GM23338 (cell line): Measurements from ENCODE around the gene METTL3. TPM values are rescaled to one million over a fixed set of nuclear protein-coding genes. Genes with fewer than 3 reads are reported as not detected.
A peak's percentile ranks its signal among the peaks of the same experiment; 100 is the strongest.

Source experiments
- ATAC-seq: fragments of 200-7000 bp; cut with Tn5 transposase; 3 replicates; pipeline ENCODE4 v1.9.1; 2020
- DNase-seq: peaks from one replicate; pipeline ENCODE4 v3.0.0-alpha.2; 2015; ENCODE audit warnings: low spot score
- H2AFZ ChIP-seq: fragments of 200-600 bp; sonication (generic); 2 replicates; pipeline ENCODE4 v1.8.0; 2016; ENCODE audit warnings: antibody characterized with exemption, mild to moderate bottlenecking, moderate library complexity
- H3F3A ChIP-seq: fragments of 200-600 bp; sonication (generic); replicated peaks from 2 replicates; pipeline ENCODE4 v1.8.0; 2017; ENCODE audit warnings: antibody characterized with exemption, mixed run types, low read depth
- H3K27ac ChIP-seq: fragments of 200-600 bp; sonication (generic); 2 replicates; pipeline ENCODE4 v1.6.1; 2016; ENCODE audit warnings: low read depth
- H3K27me3 ChIP-seq: fragments of 200-600 bp; sonication (generic); 2 replicates; pipeline ENCODE4 v1.8.0; 2016; ENCODE audit warnings: mild to moderate bottlenecking, mixed run types, moderate library complexity; ENCODE audit not compliant: insufficient read depth
- H3K36me3 ChIP-seq: fragments of 200-600 bp; sonication (generic); 2 replicates; pipeline ENCODE4 v1.8.0; 2016; ENCODE audit warnings: mild to moderate bottlenecking; ENCODE audit not compliant: insufficient read depth
- H3K4me1 ChIP-seq: fragments of 200-600 bp; sonication (generic); 2 replicates; pipeline ENCODE4 v1.8.0; 2016; ENCODE audit warnings: mild to moderate bottlenecking, moderate library complexity; ENCODE audit not compliant: insufficient read depth
- H3K4me2 ChIP-seq: fragments of 200-600 bp; sonication (generic); 2 replicates; pipeline ENCODE4 v1.7.1; 2017; ENCODE audit warnings: mixed run types
- H3K4me3 ChIP-seq: fragments of 200-600 bp; sonication (generic); 2 replicates; pipeline ENCODE4 v1.6.1; 2016; ENCODE audit warnings: mixed run types
- H3K79me2 ChIP-seq: fragments of 200-600 bp; sonication (generic); replicated peaks from 2 replicates; pipeline ENCODE4 v1.8.0; 2017; ENCODE audit warnings: mild to moderate bottlenecking; ENCODE audit not compliant: insufficient read depth
- H3K9me2 ChIP-seq: fragments of 200-600 bp; sonication (generic); 2 replicates; pipeline ENCODE4 v1.8.0; 2017; ENCODE audit not compliant: insufficient read depth
- H4K20me1 ChIP-seq: fragments of 200-600 bp; sonication (generic); replicated peaks from 2 replicates; pipeline ENCODE4 v1.8.0; 2017; ENCODE audit warnings: mild to moderate bottlenecking; ENCODE audit not compliant: insufficient read depth
- H3K27ac Mint-ChIP-seq: 2 replicates; pipeline ENCODE4 v1.8.0; 2020; ENCODE audit warnings: inconsistent platforms, mild to moderate bottlenecking, moderate library complexity, mixed read lengths
- H3K27me3 Mint-ChIP-seq: 3 replicates; pipeline ENCODE4 v1.8.0; 2022; ENCODE audit warnings: low read depth, mild to moderate bottlenecking, moderate library complexity, mixed read lengths, inconsistent platforms; ENCODE audit not compliant: insufficient read depth, poor library complexity
- H3K36me3 Mint-ChIP-seq: 3 replicates; pipeline ENCODE4 v1.8.0; 2021; ENCODE audit warnings: low read depth, mild to moderate bottlenecking, inconsistent platforms, moderate library complexity, mixed read lengths
- H3K4me1 Mint-ChIP-seq: 3 replicates; pipeline ENCODE4 v1.8.0; 2020; ENCODE audit warnings: mild to moderate bottlenecking, inconsistent platforms, mixed read lengths
- H3K4me3 Mint-ChIP-seq: 3 replicates; pipeline ENCODE4 v1.8.0; 2021; ENCODE audit warnings: moderate library complexity, mild to moderate bottlenecking, inconsistent platforms, mixed read lengths
- H3K9me3 Mint-ChIP-seq: 3 replicates; pipeline ENCODE4 v1.8.0; 2020; ENCODE audit warnings: moderate library complexity, mild to moderate bottlenecking, inconsistent platforms, mixed read lengths
- CTCF ChIP-seq, 2 experiments: fragments of 200-600 bp in 1 of 2; sonication (generic) in 1 of 2; conservative IDR thresholded peaks; 2 replicates each; pipeline versions ENCODE4 v1.5.1 to v1.6.1; 2016 to 2017; ENCODE audit warnings: antibody characterized with exemption in 2 of 2, low read depth in 2 of 2, mild to moderate bottlenecking in 2 of 2, moderate library complexity in 1 of 2
- ETS1 ChIP-seq: IDR thresholded peaks from 2 replicates; pipeline ENCODE4 v1.6.1; 2016; ENCODE audit warnings: antibody characterized with exemption
- EZH2 ChIP-seq: fragments of 200-600 bp; sonication (generic); IDR thresholded peaks from one replicate; pipeline ENCODE4 v1.8.0; 2017; ENCODE audit warnings: antibody characterized with exemption, mild to moderate bottlenecking, low read depth; ENCODE audit not compliant: unreplicated experiment
- NANOG ChIP-seq: IDR thresholded peaks from 2 replicates; pipeline ENCODE4 v1.6.1; 2016; ENCODE audit warnings: antibody characterized with exemption, borderline replicate concordance
- REST ChIP-seq: IDR thresholded peaks from one replicate; pipeline ENCODE4 v1.6.1; 2018; ENCODE audit warnings: antibody characterized with exemption; ENCODE audit not compliant: unreplicated experiment
- ZNF114 ChIP-seq: fragments of 250-450 bp; sonication (Bioruptor Pico); IDR thresholded peaks from 2 replicates; pipeline ENCODE4 v1.5.0; 2020; ENCODE audit warnings: mild to moderate bottlenecking, moderate library complexity
- polyA plus RNA-seq: library from polyadenylated mRNA; unstranded; fragments of >200 nt; fragmentation: Nextera tagmentation; extraction: Ambion mirVana; gene quantifications from 2 replicates; pipeline ENCODE4 v1.2.1, GENCODE V29; 2016
- total RNA-seq: library from RNA; depleted of rRNA; stranded (reverse); fragments of >200 nt; shearing (Covaris generic); gene quantifications from 2 replicates; pipeline ENCODE4 v1.2.3, GENCODE V29; 2014

METTL3 gene
- total and polyA plus RNA-seq, 2 experiments from 2014 or later, result 100 to 140 TPM

- H3K9me3 Mint-ChIP-seq, result no peaks in the 10 kb centered on the region; the same call in 1 of the 3 replicates
- Histone ChIP-seq H3K9me2 (no peaks in the 10 kb centered on the region), H3K27ac (peak overlapping the region; percentile 84), H3K36me3 (peaks cover 30% of the 10 kb centered on the region), H3K4me2 (peak overlapping the region; percentile 85), H3K27me3 (no peaks in the 10 kb centered on the region), H3K4me3 (peak overlapping the region; percentile 74), H3K79me2 (peaks cover 68% of the 10 kb centered on the region), H3K4me1 (peaks cover 78% of the 10 kb centered on the region), H4K20me1 (peaks cover 20% of the 10 kb centered on the region), H2AFZ (no peak overlapping the region), H3F3A (peaks cover 36% of the 10 kb centered on the region)
- ATAC-seq (no peak), DNase-seq (no peak)
- peaks cover 84% of the 10 kb centered on the region for H3K4me1 Mint-ChIP-seq
- H3K27ac Mint-ChIP-seq, result peak overlapping the region; percentile 95
- peaks cover 77% of the 10 kb centered on the region for H3K36me3 Mint-ChIP-seq
- H3K27me3 Mint-ChIP-seq, result peaks cover 38% of the 10 kb centered on the region
- TF ChIP-seq ETS1, result no peak
- TF ChIP-seq NANOG, result no peak
- TF ChIP-seq ZNF114 (CRISPR knock-in tag), result no peak
- H3K4me3 Mint-ChIP-seq, result peak overlapping the region; percentile 83
Observed at GRCh38 chr14:21524575-21525490, 13.7 kb upstream of the METTL3 start.

- no peaks in the 10 kb centered on the region for H3K9me2 ChIP-seq
- H3K27me3 ChIP-seq, result no peaks in the 10 kb centered on the region
- Mint-ChIP-seq H3K4me3 (peak overlapping the region; percentile 83), H3K27ac (peak overlapping the region; percentile 22), H3K4me1 (peaks cover 75% of the 10 kb centered on the region), H3K36me3 (peaks cover 65% of the 10 kb centered on the region), H3K27me3 (peaks cover 39% of the 10 kb centered on the region), H3K9me3 (no peaks in the 10 kb centered on the region; the same call in 1 of the 3 replicates)
- DNase-seq, result no peak
- peaks cover 39% of the 10 kb centered on the region for H3F3A ChIP-seq
- H3K27ac ChIP-seq, result peak overlapping the region; percentile 72; the same call in 1 of the 2 replicates
- H3K4me2 ChIP-seq, result peak overlapping the region; percentile 85
- peaks cover 20% of the 10 kb centered on the region for H4K20me1 ChIP-seq
- ATAC-seq, result no peak
- no peak overlapping the region for H2AFZ ChIP-seq
- peak overlapping the region; percentile 30 for H3K4me3 ChIP-seq
- H3K36me3 ChIP-seq, result peaks cover 30% of the 10 kb centered on the region
- H3K4me1 ChIP-seq, result peaks cover 77% of the 10 kb centered on the region
- peaks cover 52% of the 10 kb centered on the region for H3K79me2 ChIP-seq
- TF ChIP-seq EZH2 (no peak), CTCF (conservative IDR thresholded peaks at IDR 0.05; ENCODE audit: low read depth in 2 of 2) (no peak), ETS1 (no peak), REST (no peak), ZNF114 (CRISPR knock-in tag) (no peak)
Observed at GRCh38 chr14:21523203-21523602, 12.1 kb upstream of the METTL3 start.
